Measurements from ENCODE around the gene ZFAND3. TPM values are rescaled to one million over a fixed set of nuclear protein-coding genes. Genes with fewer than 3 reads are reported as not detected.

Gene ZFAND3
- total and polyA plus RNA-seq, 9 donors: 16.6 to 220 (median 51.9) TPM

DNA sequence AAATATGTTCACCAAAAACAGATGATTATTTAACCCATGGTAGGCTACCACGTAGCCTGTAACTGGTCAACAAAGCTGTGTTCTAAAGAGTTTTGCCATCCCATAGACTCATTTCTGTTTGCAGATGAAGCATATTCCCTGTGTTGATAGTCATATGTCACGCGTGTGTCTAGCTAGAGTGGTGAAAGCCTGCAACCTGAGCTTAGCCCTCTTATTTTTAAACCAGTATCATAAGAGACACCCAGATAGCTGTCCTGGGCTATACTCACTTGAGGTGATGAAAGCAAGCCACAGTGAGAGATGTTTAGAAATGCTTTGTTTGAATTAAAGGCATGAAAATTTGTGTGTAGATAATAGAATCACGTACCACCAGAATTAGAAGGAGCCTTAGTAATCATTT, 307.8 kb downstream of the ZFAND3 start:
- Histone ChIP-seq H3K4me1 (ENCODE audit: insufficient read depth) (peaks cover 1% of the 10 kb centered on the region), H3K27ac (no peak overlapping the region), H3K36me3 (no peaks in the 10 kb centered on the region), H3K9me3 (no peaks in the 10 kb centered on the region), H3K4me3 (no peak overlapping the region), H3K27me3 (no peaks in the 10 kb centered on the region)
- intact Hi-C loops (cut with DNase I): no loop called here
- DNase-seq: no peak
- 95 to 97% (median 96%) methylated on average over 4 of the region's 4 CpGs for WGBS, 3 donors
- TF ChIP-seq EP300 (IDR thresholded peaks at IDR 0.05) (no peak), POLR2A (IDR thresholded peaks at IDR 0.05) (no peak)
- TF ChIP-seq, protein P1, sequence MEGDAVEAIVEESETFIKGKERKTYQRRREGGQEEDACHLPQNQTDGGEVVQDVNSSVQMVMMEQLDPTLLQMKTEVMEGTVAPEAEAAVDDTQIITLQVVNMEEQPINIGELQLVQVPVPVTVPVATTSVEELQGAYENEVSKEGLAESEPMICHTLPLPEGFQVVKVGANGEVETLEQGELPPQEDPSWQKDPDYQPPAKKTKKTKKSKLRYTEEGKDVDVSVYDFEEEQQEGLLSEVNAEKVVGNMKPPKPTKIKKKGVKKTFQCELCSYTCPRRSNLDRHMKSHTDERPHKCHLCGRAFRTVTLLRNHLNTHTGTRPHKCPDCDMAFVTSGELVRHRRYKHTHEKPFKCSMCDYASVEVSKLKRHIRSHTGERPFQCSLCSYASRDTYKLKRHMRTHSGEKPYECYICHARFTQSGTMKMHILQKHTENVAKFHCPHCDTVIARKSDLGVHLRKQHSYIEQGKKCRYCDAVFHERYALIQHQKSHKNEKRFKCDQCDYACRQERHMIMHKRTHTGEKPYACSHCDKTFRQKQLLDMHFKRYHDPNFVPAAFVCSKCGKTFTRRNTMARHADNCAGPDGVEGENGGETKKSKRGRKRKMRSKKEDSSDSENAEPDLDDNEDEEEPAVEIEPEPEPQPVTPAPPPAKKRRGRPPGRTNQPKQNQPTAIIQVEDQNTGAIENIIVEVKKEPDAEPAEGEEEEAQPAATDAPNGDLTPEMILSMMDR (IDR thresholded peaks at IDR 0.05): no peak

DNA sequence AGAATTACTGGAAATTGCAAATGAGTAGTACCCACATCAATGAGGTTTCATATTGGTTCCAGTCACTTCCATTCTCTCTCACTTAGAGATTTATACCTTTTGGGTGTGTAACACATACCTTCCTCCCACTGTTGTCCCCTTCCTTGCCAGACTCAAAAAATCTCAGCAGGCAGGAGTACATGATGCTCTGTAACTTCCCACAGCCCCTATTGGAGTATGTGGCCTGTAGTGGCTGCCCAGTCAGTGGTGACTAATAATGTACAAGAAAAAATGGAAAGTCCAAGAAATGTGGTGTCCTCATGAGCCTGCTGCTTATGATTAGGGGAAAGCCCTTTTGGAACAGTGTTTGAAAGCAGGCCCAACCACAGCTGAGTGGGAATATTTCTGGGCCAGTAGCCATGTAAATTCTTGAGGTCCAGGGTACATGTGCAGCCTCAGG, 312.0 kb downstream of the ZFAND3 start:
- Histone ChIP-seq H3K27ac (no peak overlapping the region), H3K36me3 (no peaks in the 10 kb centered on the region), H3K4me1 (ENCODE audit: insufficient read depth) (peaks cover 1% of the 10 kb centered on the region), H3K27me3 (no peaks in the 10 kb centered on the region), H3K4me3 (no peak overlapping the region), H3K9me3 (no peaks in the 10 kb centered on the region)
- TF ChIP-seq POLR2A (IDR thresholded peaks at IDR 0.05): no peak
- no peak for DNase-seq
- intact Hi-C loops (cut with DNase I): no loop called here

DNA sequence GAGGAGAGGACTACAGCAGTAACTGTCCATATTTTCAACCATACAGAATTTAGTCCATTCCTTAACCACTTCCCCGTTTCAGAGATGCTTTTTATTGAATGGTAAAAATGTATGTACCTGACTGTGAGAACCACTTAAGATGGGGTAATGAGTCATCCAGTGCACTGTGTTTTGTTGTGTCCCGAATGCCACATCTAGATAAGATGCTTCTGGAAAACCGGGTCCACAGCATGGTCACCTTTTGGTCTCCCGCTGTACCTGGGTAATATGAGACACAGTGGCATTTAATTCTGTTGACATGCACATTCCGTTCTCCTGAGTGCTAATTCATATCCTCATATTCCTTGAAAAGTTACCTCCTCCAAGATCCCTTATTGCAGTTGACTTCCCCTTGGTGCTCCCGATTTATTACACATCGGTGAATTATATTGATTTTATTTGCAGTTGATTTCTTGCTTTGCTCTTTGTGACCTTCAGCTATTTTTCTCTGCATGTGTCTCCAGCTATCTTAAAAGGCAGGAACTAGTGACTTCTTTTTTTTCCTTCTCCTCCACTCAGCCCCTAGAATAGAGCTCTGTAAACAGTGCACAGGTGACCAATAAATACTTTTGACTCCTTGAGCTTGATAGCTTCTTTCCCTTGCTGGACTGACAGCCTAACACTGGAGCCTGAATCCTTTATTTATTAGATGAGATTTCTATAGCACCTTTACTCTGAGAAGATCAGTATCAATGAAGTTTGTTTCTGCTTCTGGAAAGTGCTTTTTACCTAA, 314.6 kb downstream of the ZFAND3 start:
- no peak for TF ChIP-seq EP300 (IDR thresholded peaks at IDR 0.05)
- TF ChIP-seq POLR2A (IDR thresholded peaks at IDR 0.05): no peak
- TF ChIP-seq, protein P1 (IDR thresholded peaks at IDR 0.05): no peak
- no peaks in the 10 kb centered on the region for H3K27me3 ChIP-seq
- H3K4me3 ChIP-seq: no peak overlapping the region
- no peaks in the 10 kb centered on the region for H3K36me3 ChIP-seq
- H3K27ac ChIP-seq: no peak overlapping the region
- DNase-seq: no peak
- intact Hi-C loops (cut with DNase I): no loop called here
- 92 to 95% (median 93%) methylated on average over 7 of the region's 7 CpGs for WGBS, 3 donors
- peaks cover 1% of the 10 kb centered on the region for H3K4me1 ChIP-seq (ENCODE audit: insufficient read depth)
- no peaks in the 10 kb centered on the region for H3K9me3 ChIP-seq

DNA sequence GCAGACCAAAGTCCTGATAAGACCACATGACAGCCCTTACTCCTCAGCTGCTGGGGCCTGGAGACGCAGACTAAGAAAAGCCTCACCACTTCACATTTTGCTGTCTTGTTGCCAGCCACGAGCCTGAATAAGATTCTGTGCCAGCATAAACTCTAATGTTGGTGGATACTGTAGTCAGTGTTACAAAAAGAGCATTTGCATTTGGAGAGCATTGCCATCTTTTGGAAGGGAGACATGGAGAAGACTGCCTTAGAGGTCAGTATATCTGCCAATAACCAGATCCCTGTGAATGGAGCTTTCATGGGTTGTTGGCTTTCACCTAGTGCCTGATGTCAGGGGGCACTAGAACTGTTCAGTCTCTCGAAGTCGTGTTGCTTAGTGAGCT, 315.2 kb downstream of the ZFAND3 start:
- Histone ChIP-seq H3K36me3 (no peaks in the 10 kb centered on the region), H3K9me3 (no peaks in the 10 kb centered on the region), H3K4me3 (no peak overlapping the region), H3K27ac (no peak overlapping the region), H3K27me3 (no peaks in the 10 kb centered on the region), H3K4me1 (ENCODE audit: insufficient read depth) (peaks cover 1% of the 10 kb centered on the region)
- no peak for DNase-seq
- no peak for TF ChIP-seq POLR2A (IDR thresholded peaks at IDR 0.05)
- TF ChIP-seq, protein P1 (IDR thresholded peaks at IDR 0.05): no peak
- TF ChIP-seq EP300 (IDR thresholded peaks at IDR 0.05): no peak
- 74 to 85% (median 83%) methylated on average over 4 of the region's 4 CpGs for WGBS, 3 donors
- intact Hi-C loops (cut with DNase I): no loop called here

DNA sequence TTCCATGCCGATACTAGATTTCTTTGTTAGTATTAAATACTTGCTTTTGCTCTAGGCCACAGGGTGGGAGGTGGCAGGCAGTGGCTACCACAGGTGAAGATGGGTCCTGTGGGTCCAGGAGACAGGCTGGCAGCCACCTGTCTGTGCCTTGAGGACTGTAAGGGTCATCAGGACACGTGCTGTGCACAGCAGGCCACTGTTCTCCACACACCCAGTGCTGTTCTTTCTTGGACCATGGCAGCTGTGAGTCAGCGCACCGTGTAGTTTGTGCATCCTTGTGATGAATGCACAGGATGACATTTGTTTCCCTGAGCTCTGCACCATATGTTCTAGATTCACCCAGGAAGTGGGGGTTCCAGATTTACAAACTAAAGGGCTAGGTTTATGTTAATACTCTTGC, 317.0 kb downstream of the ZFAND3 start:
- H3K27ac ChIP-seq: no peak overlapping the region
- H3K36me3 ChIP-seq: no peaks in the 10 kb centered on the region
- H3K4me1 ChIP-seq (ENCODE audit: insufficient read depth): peaks cover 2% of the 10 kb centered on the region
- no peak overlapping the region for H3K4me3 ChIP-seq
- 86 to 90% (median 87%) methylated on average over 4 of the region's 4 CpGs for WGBS, 3 donors
- TF ChIP-seq, protein P1 (IDR thresholded peaks at IDR 0.05): no peak
- TF ChIP-seq POLR2A (IDR thresholded peaks at IDR 0.05) (no peak), EP300 (IDR thresholded peaks at IDR 0.05) (no peak)
- no peaks in the 10 kb centered on the region for H3K9me3 ChIP-seq
- intact Hi-C loops (cut with DNase I): no loop called here
- DNase-seq: no peak
- H3K27me3 ChIP-seq: no peaks in the 10 kb centered on the region
